ENCODE results near the gene SLC35B2.

The SLC35B2 gene

GRCh38 chr6:44265722-44266233 is 8.4 kb upstream of the SLC35B2 start:
- Histone ChIP-seq H3K27me3 (ENCODE audit: insufficient read depth, insufficient read length) (peaks cover 27% of the 10 kb centered on the region), H3K4me3 (ENCODE audit: insufficient read length, low read depth) (no peak overlapping the region), H3K4me1 (ENCODE audit: insufficient read depth, insufficient read length) (peaks cover 27% of the 10 kb centered on the region), H3K9ac (ENCODE audit: insufficient read length, low read depth) (no peak overlapping the region), H3K36me3 (ENCODE audit: insufficient read depth, insufficient read length, low read length) (peaks cover 21% of the 10 kb centered on the region), H3K9me3 (ENCODE audit: insufficient read depth, low read length) (no peaks in the 10 kb centered on the region)
- DNase-seq (ENCODE audit: low read depth, low spot score), result no peak
- TF ChIP-seq YY1 (IDR thresholded peaks at IDR 0.05; ENCODE audit: insufficient read depth, insufficient read length), result no peak

- H3K4me3 ChIP-seq (ENCODE audit: insufficient read length, low read depth), result peak within 1 kb of the TSS; percentile 74
- H3K36me3 ChIP-seq (ENCODE audit: insufficient read depth, insufficient read length, low read length), result peaks cover 27% of the 10 kb centered on the region
- peak within 1 kb of the TSS; percentile 83 for H3K9ac ChIP-seq (ENCODE audit: insufficient read length, low read depth)
- H3K9me3 ChIP-seq (ENCODE audit: insufficient read depth, low read length), result no peaks in the 10 kb centered on the region
- TF ChIP-seq YY1 (IDR thresholded peaks at IDR 0.05; ENCODE audit: insufficient read depth, insufficient read length) (no peak), ZNF274 (IDR thresholded peaks at IDR 0.05; ENCODE audit: low read depth, low read length) (no peak), SUZ12 (IDR thresholded peaks at IDR 0.05; ENCODE audit: extremely low read depth, insufficient read depth, insufficient read length) (no peak)
- H3K4me1 ChIP-seq (ENCODE audit: insufficient read depth, insufficient read length), result peaks cover 27% of the 10 kb centered on the region
- H3K27me3 ChIP-seq (ENCODE audit: insufficient read depth, insufficient read length), result peaks cover 27% of the 10 kb centered on the region
- peak; percentile 58 for DNase-seq (ENCODE audit: low read depth, low spot score)
Observed at GRCh38 chr6:44265007-44265721, 7.8 kb upstream of the SLC35B2 start, which contains the start of gene NFKBIE. Gene NFKBIE, minus strand, starts transcription at chr6:44265551. Its CDS starts 205 bp downstream, at chr6:44265346.

GRCh38 chr6:44264154-44265006 is 7.1 kb upstream of the SLC35B2 start:
- Histone ChIP-seq H3K9me3 (ENCODE audit: insufficient read depth, low read length) (no peaks in the 10 kb centered on the region), H3K4me3 (ENCODE audit: insufficient read length, low read depth) (peak overlapping the region; percentile 74), H3K27me3 (ENCODE audit: insufficient read depth, insufficient read length) (peaks cover 19% of the 10 kb centered on the region), H3K9ac (ENCODE audit: insufficient read length, low read depth) (peak overlapping the region; percentile 83), H3K36me3 (ENCODE audit: insufficient read depth, insufficient read length, low read length) (peaks cover 34% of the 10 kb centered on the region), H3K4me1 (ENCODE audit: insufficient read depth, insufficient read length) (peaks cover 27% of the 10 kb centered on the region)
- TF ChIP-seq ZNF274 (IDR thresholded peaks at IDR 0.05; ENCODE audit: low read depth, low read length) (no peak), SUZ12 (IDR thresholded peaks at IDR 0.05; ENCODE audit: extremely low read depth, insufficient read depth, insufficient read length) (no peak), YY1 (IDR thresholded peaks at IDR 0.05; ENCODE audit: insufficient read depth, insufficient read length) (no peak)
- DNase-seq (ENCODE audit: low read depth, low spot score), result no peak

GRCh38 chr6:44263354-44264100 is 6.2 kb upstream of the SLC35B2 start:
- Histone ChIP-seq H3K4me1 (ENCODE audit: insufficient read depth, insufficient read length) (peaks cover 22% of the 10 kb centered on the region), H3K4me3 (ENCODE audit: insufficient read length, low read depth) (no peak overlapping the region), H3K9me3 (ENCODE audit: insufficient read depth, low read length) (no peaks in the 10 kb centered on the region), H3K9ac (ENCODE audit: insufficient read length, low read depth) (peak overlapping the region; percentile 50), H3K27me3 (ENCODE audit: insufficient read depth, insufficient read length) (peaks cover 11% of the 10 kb centered on the region), H3K36me3 (ENCODE audit: insufficient read depth, insufficient read length, low read length) (peaks cover 41% of the 10 kb centered on the region)
- no peak for DNase-seq (ENCODE audit: low read depth, low spot score)
- TF ChIP-seq ZNF274 (IDR thresholded peaks at IDR 0.05; ENCODE audit: low read depth, low read length) (no peak), SUZ12 (IDR thresholded peaks at IDR 0.05; ENCODE audit: extremely low read depth, insufficient read depth, insufficient read length) (no peak), YY1 (IDR thresholded peaks at IDR 0.05; ENCODE audit: insufficient read depth, insufficient read length) (no peak)

GRCh38 chr6:44262467-44263353 is 5.4 kb upstream of the SLC35B2 start:
- DNase-seq (ENCODE audit: low read depth, low spot score), result no peak
- Histone ChIP-seq H3K27me3 (ENCODE audit: insufficient read depth, insufficient read length) (peaks cover 5% of the 10 kb centered on the region), H3K36me3 (ENCODE audit: insufficient read depth, insufficient read length, low read length) (peaks cover 48% of the 10 kb centered on the region), H3K9ac (ENCODE audit: insufficient read length, low read depth) (peak overlapping the region; percentile 21), H3K4me1 (ENCODE audit: insufficient read depth, insufficient read length) (peaks cover 22% of the 10 kb centered on the region), H3K4me3 (ENCODE audit: insufficient read length, low read depth) (no peak overlapping the region), H3K9me3 (ENCODE audit: insufficient read depth, low read length) (no peaks in the 10 kb centered on the region)
- TF ChIP-seq SUZ12 (IDR thresholded peaks at IDR 0.05; ENCODE audit: extremely low read depth, insufficient read depth, insufficient read length) (no peak), ZNF274 (IDR thresholded peaks at IDR 0.05; ENCODE audit: low read depth, low read length) (no peak), YY1 (IDR thresholded peaks at IDR 0.05; ENCODE audit: insufficient read depth, insufficient read length) (no peak)

GRCh38 chr6:44261581-44261980 is 4.3 kb upstream of the SLC35B2 start:
- Histone ChIP-seq H3K9ac (ENCODE audit: insufficient read length, low read depth) (no peak overlapping the region), H3K36me3 (ENCODE audit: insufficient read depth, insufficient read length, low read length) (peaks cover 48% of the 10 kb centered on the region), H3K27me3 (ENCODE audit: insufficient read depth, insufficient read length) (peaks cover 2% of the 10 kb centered on the region), H3K9me3 (ENCODE audit: insufficient read depth, low read length) (no peaks in the 10 kb centered on the region), H3K4me3 (ENCODE audit: insufficient read length, low read depth) (no peak overlapping the region), H3K4me1 (ENCODE audit: insufficient read depth, insufficient read length) (peaks cover 23% of the 10 kb centered on the region)
- TF ChIP-seq YY1 (IDR thresholded peaks at IDR 0.05; ENCODE audit: insufficient read depth, insufficient read length), result no peak
- no peak for TF ChIP-seq SUZ12 (IDR thresholded peaks at IDR 0.05; ENCODE audit: extremely low read depth, insufficient read depth, insufficient read length)
- TF ChIP-seq ZNF274 (IDR thresholded peaks at IDR 0.05; ENCODE audit: low read depth, low read length), result no peak
- DNase-seq (ENCODE audit: low read depth, low spot score), result no peak
